K562 (cell line): ENCODE results near the gene SALL2. TPM values are rescaled to one million over a fixed set of nuclear protein-coding genes. Genes with fewer than 3 reads are reported as not detected.

Source experiments
- ATAC-seq: fragments of 200-7000 bp; cut with Tn5 transposase; 3 replicates; pipeline ENCODE4 v1.9.1; 2020; ENCODE audit warnings: moderate library complexity
- BruUV-seq: library from RNA; stranded (reverse); fragments of 400-500 nt; replicated peaks from 2 replicates; lab custom pipeline; 2021; lab: Mats Ljungman, UMichigan
- CTCF ChIA-PET: fragments of 300-600 bp; formaldehyde crosslinking; extraction: SDS; loops from one replicate; lab custom pipeline; 2021; ENCODE audit warnings: low intra/inter-chr PET ratio; lab: Yijun Ruan, JAX
- POLR2A ChIA-PET: fragments of 300-600, 350-650 bp; sonication (Branson Sonifier 250); formaldehyde crosslinking; extraction: SDS; loops from one replicate; lab custom pipeline; 2021; ENCODE audit warnings: antibody characterized with exemption, inconsistent platforms; lab: Yijun Ruan, JAX
- DNase-seq, 4 experiments: peaks; one replicate each; pipeline versions ENCODE4 v3.0.0 to v3.0.0-alpha.2; 2011 to 2018; ENCODE audit warnings: low spot score in 3 of 4, mixed read lengths in 3 of 4; ENCODE audit errors: extremely low read depth in 1 of 4
- FAIRE-seq: peaks from 2 replicates; lab custom pipeline; 2011; peaks lifted over from hg19 to GRCh38; lab: Jason Lieb, UNC
- H2AFZ ChIP-seq: 2 replicates; pipeline ENCODE4 v1.6.0; 2011; ENCODE audit warnings: low read depth, low read length, control low read depth, inconsistent platforms
- H3K27ac ChIP-seq: fragments of 200-600 bp; 3 replicates; pipeline ENCODE4 v1.8.0; 2011; ENCODE audit warnings: low read depth, mild to moderate bottlenecking, control low read depth, inconsistent platforms, low read length, moderate library complexity, mixed read lengths; ENCODE audit errors: extremely low read depth
- H3K27me3 ChIP-seq, 2 experiments: fragments of 300-600 bp in 1 of 2; 2 replicates in 1 of 2; 3 replicates in 1 of 2; pipeline versions ENCODE4 v1.6.0 to v1.8.0; 2011; ENCODE audit warnings: inconsistent platforms in 2 of 2, low read length in 2 of 2, mild to moderate bottlenecking in 1 of 2, mixed read lengths in 1 of 2, moderate library complexity in 1 of 2; ENCODE audit not compliant: control insufficient read depth in 2 of 2, insufficient read depth in 2 of 2
- H3K36me3 ChIP-seq: fragments of 300-600 bp; 3 replicates; pipeline ENCODE4 v1.8.0; 2011; ENCODE audit warnings: mild to moderate bottlenecking, low read length, inconsistent platforms; ENCODE audit not compliant: control insufficient read depth, insufficient read depth
- H3K4me1 ChIP-seq, 2 experiments: fragments of 200-600 bp in 1 of 2; replicated peaks in 1 of 2; 2 replicates in 1 of 2; 3 replicates in 1 of 2; pipeline versions ENCODE4 v1.5.1 to v1.8.0; 2011; ENCODE audit warnings: inconsistent platforms in 2 of 2, low read length in 2 of 2, mild to moderate bottlenecking in 1 of 2, mixed read lengths in 1 of 2, moderate library complexity in 1 of 2; ENCODE audit not compliant: control insufficient read depth in 2 of 2, insufficient read depth in 2 of 2
- H3K4me2 ChIP-seq: 2 replicates; pipeline ENCODE4 v1.6.1; 2011; ENCODE audit warnings: low read length, control low read depth, inconsistent platforms, mixed read lengths; ENCODE audit not compliant: insufficient read depth
- H3K4me3 ChIP-seq: fragments of 200-600 bp; sonication (generic), shearing (Covaris generic); 2 replicates; pipeline ENCODE4 v1.5.1; 2016; ENCODE audit warnings: control low read depth, inconsistent platforms
- H3K79me2 ChIP-seq: fragments of 200-600 bp; 3 replicates; pipeline ENCODE4 v1.8.0; 2011; ENCODE audit warnings: low read length, inconsistent platforms; ENCODE audit not compliant: control insufficient read depth, insufficient read depth
- H3K9ac ChIP-seq, 2 experiments: 2 replicates each; pipeline versions ENCODE4 v1.6.0 to v1.6.1; 2011; ENCODE audit warnings: low read depth in 2 of 2, low read length in 2 of 2, control low read depth in 1 of 2, inconsistent platforms in 1 of 2, mild to moderate bottlenecking in 1 of 2, mixed read lengths in 1 of 2; ENCODE audit not compliant: insufficient read depth in 1 of 2
- H3K9me1 ChIP-seq: one replicate; pipeline ENCODE4 v1.6.0; 2011; ENCODE audit warnings: inconsistent platforms, mild to moderate bottlenecking, low read length, moderate library complexity; ENCODE audit not compliant: control insufficient read depth, insufficient read depth
- H3K9me3 ChIP-seq: replicated peaks from 2 replicates; pipeline ENCODE4 v1.5.1; 2011; ENCODE audit warnings: low read depth, low read length, inconsistent platforms; ENCODE audit not compliant: control insufficient read depth, insufficient read depth
- H4K20me1 ChIP-seq: replicated peaks from 2 replicates; pipeline ENCODE4 v1.6.1; 2011; ENCODE audit warnings: low read length, inconsistent platforms, mixed read lengths; ENCODE audit not compliant: control insufficient read depth, insufficient read depth
- ASH1L ChIP-seq: fragments of 450-650 bp; IDR thresholded peaks from 2 replicates; pipeline ENCODE4 v1.6.1; 2018; ENCODE audit warnings: borderline replicate concordance, mild to moderate bottlenecking, low read depth; ENCODE audit not compliant: partially characterized antibody
- IRF2 ChIP-seq: sonication (generic); formaldehyde crosslinking; IDR thresholded peaks from 2 replicates; pipeline ENCODE4 v1.8.1; 2022; ENCODE audit warnings: mild to moderate bottlenecking, missing genetic modification reagents
- RAD21 ChIP-seq, 2 experiments: fragments of 250-450 bp in 1 of 2; fragments of 450-650 bp in 1 of 2; sonication (Bioruptor Pico) in 1 of 2; formaldehyde crosslinking in 1 of 2; IDR thresholded peaks in 1 of 2; conservative IDR thresholded peaks in 1 of 2; 2 replicates each; pipeline versions ENCODE4 v1.4.0 to v1.8.0; 2020 to 2022; ENCODE audit warnings: mild to moderate bottlenecking in 2 of 2, moderate library complexity in 1 of 2
- XRCC3 ChIP-seq: fragments of 450-650 bp; IDR thresholded peaks from 2 replicates; pipeline ENCODE4 v1.6.1; 2017; ENCODE audit warnings: mild to moderate bottlenecking, moderate library complexity
- ZC3H4 ChIP-seq: sonication (generic); formaldehyde crosslinking; IDR thresholded peaks from 2 replicates; pipeline ENCODE4 v1.9.0; 2021; ENCODE audit warnings: missing genetic modification reagents, borderline replicate concordance
- ZFX ChIP-seq: sonication (generic); formaldehyde crosslinking; IDR thresholded peaks from 2 replicates; pipeline ENCODE4 v1.8.0; 2022; ENCODE audit warnings: mild to moderate bottlenecking, missing genetic modification reagents, moderate library complexity
- WGBS: fragments of 100-300 bp; shearing (Covaris generic); methylation state at CpG from one replicate; pipeline ENCODE4 v1.1.6; 2016; ENCODE audit warnings: low coverage, mixed read lengths; ENCODE audit not compliant: insufficient coverage; ENCODE audit errors: missing lambda C conversion rate; 5-methylcytosine and 5-hydroxymethylcytosine counted together
- in situ Hi-C: fragments of 300-500 bp; cut with MboI; formaldehyde crosslinking; loops from 4 replicates; pipeline ENCODE4 v1.15.0; 2018; ENCODE audit warnings: inconsistent platforms, mixed read lengths
- intact Hi-C: fragments of 100-400 bp; cut with micrococcal nuclease; formaldehyde crosslinking; loops from 2 replicates; pipeline ENCODE4 v1.14.2; 2022
- polyA plus RNA-seq, 8 experiments: library from polyadenylated mRNA; depleted of rRNA in 4 of 8; stranded (reverse) in 5 of 8; unstranded in 3 of 8; fragments of >200 nt; fragmentation: Nextera tagmentation in 2 of 8; fragmentation: Illumina TruSeq in 1 of 8; extraction: Ambion mirVana in 2 of 8; extraction: Trizol in 1 of 8; gene quantifications; 2 replicates each; pipeline versions ENCODE4 v1.2.1 to v1.2.3, GENCODE V29; 2011 to 2014; ENCODE audit warnings: inconsistent platforms in 1 of 8, missing spikeins in 1 of 8
- total RNA-seq, 7 experiments: library from RNA; depleted of rRNA in 6 of 7; stranded (reverse); fragments of >200 nt in 6 of 7; fragmentation: Illumina TruSeq in 2 of 7; extraction: Trizol in 2 of 7; gene quantifications; 2 replicates each; pipeline versions ENCODE4 v1.2.1 to v1.2.3, GENCODE V29; 2011 to 2021; ENCODE audit warnings: low replicate concordance in 1 of 7
- TF ChIP-seq, protein P1 (sequence below): fragments of 450-650 bp; conservative IDR thresholded peaks from 2 replicates; pipeline ENCODE4 v1.6.1; 2016; ENCODE audit warnings: missing genetic modification characterization, low read depth, mild to moderate bottlenecking, missing compliant biosample characterization, moderate library complexity
- TF ChIP-seq, protein P2 (sequence below): fragments of 450-650 bp; IDR thresholded peaks from 2 replicates; pipeline ENCODE4 v1.7.1; 2018; ENCODE audit warnings: mild to moderate bottlenecking, low read depth; ENCODE audit not compliant: partially characterized antibody
- TF ChIP-seq, protein P3 (sequence below), 3 experiments: fragments of 200-800 bp in 1 of 3; fragments of 250-450 bp in 1 of 3; fragments of 450-650 bp in 1 of 3; sonication (Bioruptor Pico) in 1 of 3; sonication (Bioruptor generic) in 1 of 3; formaldehyde crosslinking in 1 of 3; IDR thresholded peaks; 2 replicates each; pipeline versions ENCODE4 v1.6.1 to v1.8.0; 2016 to 2022; ENCODE audit warnings: mild to moderate bottlenecking in 2 of 3, missing genetic modification characterization in 2 of 3, missing compliant biosample characterization in 1 of 3, moderate library complexity in 1 of 3

The SALL2 gene
- total and polyA plus RNA-seq, 9 of the 15 experiments (the other 6 are each of a cell fraction or from before 2014, with no cell fraction given), result 6.6 to 30.4 (median 12.9) TPM

DNA sequence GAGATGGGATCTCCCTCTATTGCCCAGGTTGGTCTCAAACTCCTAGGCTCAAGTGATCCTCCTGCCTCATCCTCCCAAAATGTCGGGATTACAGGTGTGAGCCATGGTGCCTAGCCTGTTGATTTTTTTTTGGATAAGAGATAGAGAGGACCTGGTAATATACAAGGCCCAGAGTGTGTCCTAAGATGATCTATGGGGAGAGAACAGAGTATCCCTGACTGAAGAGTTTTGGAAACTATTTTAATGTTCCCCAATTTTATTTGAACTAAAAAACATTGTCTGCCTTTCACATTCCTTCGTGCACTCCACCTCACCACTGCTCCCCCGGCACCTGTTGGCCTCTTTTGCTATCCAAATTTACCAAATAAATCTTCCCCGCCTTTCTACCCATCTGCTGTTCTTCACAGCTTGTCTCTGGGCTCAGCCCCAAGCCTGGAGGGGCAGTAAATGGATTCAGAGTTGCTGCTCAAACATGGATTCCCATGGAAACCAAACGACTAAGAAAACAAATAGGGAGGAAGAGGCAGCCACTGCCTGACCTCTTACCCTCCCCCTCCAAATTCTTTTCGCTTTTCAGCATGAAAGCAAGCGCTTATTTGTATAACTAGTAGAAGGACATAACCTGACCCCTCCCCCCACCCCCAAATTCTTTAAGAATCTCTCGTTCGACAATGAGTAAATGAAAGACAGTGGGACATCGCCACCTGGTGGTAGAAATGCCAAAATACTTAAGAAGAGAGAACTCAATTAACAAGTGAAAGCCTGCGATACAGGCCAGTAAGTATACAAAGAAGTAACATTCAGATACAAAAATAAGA is 31.1 kb upstream of the SALL2 start:
- BruUV-seq, result no TSS peak
- no peaks in the 10 kb centered on the region for H3K27me3 ChIP-seq
- H3K4me3 ChIP-seq, result peak overlapping the region; percentile 34
- 18% methylated on average over 11 of the region's 11 CpGs for WGBS
- peak overlapping the region; percentile 45 to 46; a peak in 1 of 4 replicates for H3K9ac ChIP-seq
- ChIA-PET POLR2A (interaction anchor here (0.6 to 0.7 kb wide), 3 partner anchors 49 to 120 kb away, joined by 3 read pairs; no protein-coding TSS in a partner anchor), CTCF (interaction anchor here (0.6 to 2.5 kb wide), 6 partner anchors 44 to 461 kb away, joined by 3 to 24 read pairs (median 4); partner anchors contain the start of genes RAB2B and TOX4)
- no peaks in the 10 kb centered on the region for H3K36me3 ChIP-seq
- peak overlapping the region; percentile 48; the same call in 1 of the 3 replicates for H3K27ac ChIP-seq
- intact Hi-C loops, result loop anchor here (1.0 to 5.0 kb wide), 3 partner anchors 45 to 101 kb away; partner anchors contain the start of genes CHD8 and METTL3
- FAIRE-seq (peak; percentile 73), ATAC-seq (peak; percentile 84), DNase-seq (peak; percentile 49 to 88 (median 51))
- H3K79me2 ChIP-seq, result no peaks in the 10 kb centered on the region
- no peaks in the 10 kb centered on the region; a peak in 1 of 5 replicates for H3K4me1 ChIP-seq
- H3K4me2 ChIP-seq, result peak overlapping the region; percentile 62; the same call in 1 of the 2 replicates
- in situ Hi-C loops, result loop anchor here (5.0 kb wide), 1 partner anchor 55 kb away; no protein-coding TSS in a partner anchor
- H4K20me1 ChIP-seq, result no peaks in the 10 kb centered on the region
- no peaks in the 10 kb centered on the region for H3K9me1 ChIP-seq
- no peaks in the 10 kb centered on the region for H3K9me3 ChIP-seq
- H2AFZ ChIP-seq, result peak overlapping the region; percentile 87
- TF ChIP-seq RAD21 (CRISPR knock-in tag; conservative IDR thresholded peaks at IDR 0.05 in 1 of 2, IDR thresholded peaks at IDR 0.05 in 1 of 2) (peak; percentile 72 to 77), XRCC3 (no peak), ZC3H4 (CRISPR knock-in tag) (no peak), ZFX (CRISPR knock-in tag) (no peak), ASH1L (no peak), IRF2 (CRISPR knock-in tag) (no peak)
- TF ChIP-seq, protein P1, sequence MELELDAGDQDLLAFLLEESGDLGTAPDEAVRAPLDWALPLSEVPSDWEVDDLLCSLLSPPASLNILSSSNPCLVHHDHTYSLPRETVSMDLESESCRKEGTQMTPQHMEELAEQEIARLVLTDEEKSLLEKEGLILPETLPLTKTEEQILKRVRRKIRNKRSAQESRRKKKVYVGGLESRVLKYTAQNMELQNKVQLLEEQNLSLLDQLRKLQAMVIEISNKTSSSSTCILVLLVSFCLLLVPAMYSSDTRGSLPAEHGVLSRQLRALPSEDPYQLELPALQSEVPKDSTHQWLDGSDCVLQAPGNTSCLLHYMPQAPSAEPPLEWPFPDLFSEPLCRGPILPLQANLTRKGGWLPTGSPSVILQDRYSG (tag), result no peak
- TF ChIP-seq, protein P2, sequence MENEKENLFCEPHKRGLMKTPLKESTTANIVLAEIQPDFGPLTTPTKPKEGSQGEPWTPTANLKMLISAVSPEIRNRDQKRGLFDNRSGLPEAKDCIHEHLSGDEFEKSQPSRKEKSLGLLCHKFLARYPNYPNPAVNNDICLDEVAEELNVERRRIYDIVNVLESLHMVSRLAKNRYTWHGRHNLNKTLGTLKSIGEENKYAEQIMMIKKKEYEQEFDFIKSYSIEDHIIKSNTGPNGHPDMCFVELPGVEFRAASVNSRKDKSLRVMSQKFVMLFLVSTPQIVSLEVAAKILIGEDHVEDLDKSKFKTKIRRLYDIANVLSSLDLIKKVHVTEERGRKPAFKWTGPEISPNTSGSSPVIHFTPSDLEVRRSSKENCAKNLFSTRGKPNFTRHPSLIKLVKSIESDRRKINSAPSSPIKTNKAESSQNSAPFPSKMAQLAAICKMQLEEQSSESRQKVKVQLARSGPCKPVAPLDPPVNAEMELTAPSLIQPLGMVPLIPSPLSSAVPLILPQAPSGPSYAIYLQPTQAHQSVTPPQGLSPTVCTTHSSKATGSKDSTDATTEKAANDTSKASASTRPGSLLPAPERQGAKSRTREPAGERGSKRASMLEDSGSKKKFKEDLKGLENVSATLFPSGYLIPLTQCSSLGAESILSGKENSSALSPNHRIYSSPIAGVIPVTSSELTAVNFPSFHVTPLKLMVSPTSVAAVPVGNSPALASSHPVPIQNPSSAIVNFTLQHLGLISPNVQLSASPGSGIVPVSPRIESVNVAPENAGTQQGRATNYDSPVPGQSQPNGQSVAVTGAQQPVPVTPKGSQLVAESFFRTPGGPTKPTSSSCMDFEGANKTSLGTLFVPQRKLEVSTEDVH, result peak; percentile 18
- TF ChIP-seq, protein P3, sequence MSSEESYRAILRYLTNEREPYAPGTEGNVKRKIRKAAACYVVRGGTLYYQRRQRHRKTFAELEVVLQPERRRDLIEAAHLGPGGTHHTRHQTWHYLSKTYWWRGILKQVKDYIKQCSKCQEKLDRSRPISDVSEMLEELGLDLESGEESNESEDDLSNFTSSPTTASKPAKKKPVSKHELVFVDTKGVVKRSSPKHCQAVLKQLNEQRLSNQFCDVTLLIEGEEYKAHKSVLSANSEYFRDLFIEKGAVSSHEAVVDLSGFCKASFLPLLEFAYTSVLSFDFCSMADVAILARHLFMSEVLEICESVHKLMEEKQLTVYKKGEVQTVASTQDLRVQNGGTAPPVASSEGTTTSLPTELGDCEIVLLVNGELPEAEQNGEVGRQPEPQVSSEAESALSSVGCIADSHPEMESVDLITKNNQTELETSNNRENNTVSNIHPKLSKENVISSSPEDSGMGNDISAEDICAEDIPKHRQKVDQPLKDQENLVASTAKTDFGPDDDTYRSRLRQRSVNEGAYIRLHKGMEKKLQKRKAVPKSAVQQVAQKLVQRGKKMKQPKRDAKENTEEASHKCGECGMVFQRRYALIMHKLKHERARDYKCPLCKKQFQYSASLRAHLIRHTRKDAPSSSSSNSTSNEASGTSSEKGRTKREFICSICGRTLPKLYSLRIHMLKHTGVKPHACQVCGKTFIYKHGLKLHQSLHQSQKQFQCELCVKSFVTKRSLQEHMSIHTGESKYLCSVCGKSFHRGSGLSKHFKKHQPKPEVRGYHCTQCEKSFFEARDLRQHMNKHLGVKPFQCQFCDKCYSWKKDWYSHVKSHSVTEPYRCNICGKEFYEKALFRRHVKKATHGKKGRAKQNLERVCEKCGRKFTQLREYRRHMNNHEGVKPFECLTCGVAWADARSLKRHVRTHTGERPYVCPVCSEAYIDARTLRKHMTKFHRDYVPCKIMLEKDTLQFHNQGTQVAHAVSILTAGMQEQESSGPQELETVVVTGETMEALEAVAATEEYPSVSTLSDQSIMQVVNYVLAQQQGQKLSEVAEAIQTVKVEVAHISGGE (CRISPR knock-in tag; IDR thresholded peaks at IDR 0.05), result no peak
